ENCODE data around the gene SLC10A7.

Gene SLC10A7

GRCh38 chr4:146442801-146443200 is 78.9 kb downstream of the SLC10A7 start:
- H3K4me3 ChIP-seq (ENCODE audit: low read depth, low read length), result no peak overlapping the region
- DNase-seq (ENCODE audit: low read depth), result no peak
- TF ChIP-seq MAX (IDR thresholded peaks at IDR 0.05; ENCODE audit: low read depth, low read length) (no peak), CTCF (IDR thresholded peaks at IDR 0.05; ENCODE audit: low read depth, low read length) (no peak), POLR2A (IDR thresholded peaks at IDR 0.05; ENCODE audit: extremely low read depth, insufficient read length) (no peak), MYC (IDR thresholded peaks at IDR 0.05; ENCODE audit: low read depth, low read length) (no peak)

- H3K4me3 ChIP-seq (ENCODE audit: low read depth, low read length), result no peak overlapping the region
- TF ChIP-seq CTCF (IDR thresholded peaks at IDR 0.05; ENCODE audit: low read depth, low read length) (no peak), MAX (IDR thresholded peaks at IDR 0.05; ENCODE audit: low read depth, low read length) (no peak), MYC (IDR thresholded peaks at IDR 0.05; ENCODE audit: low read depth, low read length) (no peak), POLR2A (IDR thresholded peaks at IDR 0.05; ENCODE audit: extremely low read depth, insufficient read length) (no peak)
- no peak for DNase-seq (ENCODE audit: low read depth)
These were observed 81.7 kb downstream of the SLC10A7 start for GRCh38 chr4:146439999-146440398.

GRCh38 chr4:146439437-146439836 is 82.3 kb downstream of the SLC10A7 start:
- TF ChIP-seq CTCF (IDR thresholded peaks at IDR 0.05; ENCODE audit: low read depth, low read length) (no peak), MYC (IDR thresholded peaks at IDR 0.05; ENCODE audit: low read depth, low read length) (no peak), MAX (IDR thresholded peaks at IDR 0.05; ENCODE audit: low read depth, low read length) (no peak), POLR2A (IDR thresholded peaks at IDR 0.05; ENCODE audit: extremely low read depth, insufficient read length) (no peak)
- no peak overlapping the region for H3K4me3 ChIP-seq (ENCODE audit: low read depth, low read length)
- no peak for DNase-seq (ENCODE audit: low read depth)

GRCh38 chr4:146437778-146438177 is 84.0 kb downstream of the SLC10A7 start:
- DNase-seq (ENCODE audit: low read depth), result no peak
- no peak for TF ChIP-seq MAX (IDR thresholded peaks at IDR 0.05; ENCODE audit: low read depth, low read length)
- no peak for TF ChIP-seq MYC (IDR thresholded peaks at IDR 0.05; ENCODE audit: low read depth, low read length)
- TF ChIP-seq POLR2A (IDR thresholded peaks at IDR 0.05; ENCODE audit: extremely low read depth, insufficient read length), result no peak
- TF ChIP-seq CTCF (IDR thresholded peaks at IDR 0.05; ENCODE audit: low read depth, low read length), result no peak
- H3K4me3 ChIP-seq (ENCODE audit: low read depth, low read length), result no peak overlapping the region

GRCh38 chr4:146436423-146437162 is 85.1 kb downstream of the SLC10A7 start:
- no peak overlapping the region for H3K4me3 ChIP-seq (ENCODE audit: low read depth, low read length)
- no peak for DNase-seq (ENCODE audit: low read depth)
- TF ChIP-seq MYC (IDR thresholded peaks at IDR 0.05; ENCODE audit: low read depth, low read length) (no peak), MAX (IDR thresholded peaks at IDR 0.05; ENCODE audit: low read depth, low read length) (no peak), CTCF (IDR thresholded peaks at IDR 0.05; ENCODE audit: low read depth, low read length) (no peak), POLR2A (IDR thresholded peaks at IDR 0.05; ENCODE audit: extremely low read depth, insufficient read length) (no peak)
